ENCODE measurements around the gene LYPD3.
"Not testable (repeated sequence)": the region's sequence is repeated elsewhere in the genome, so short reads cannot be mapped to it uniquely, and the experiment has no call there.

The LYPD3 gene

GRCh38 chr19:43465468-43466120 lies at the start of gene LYPD3:
TSS of gene LYPD3 (minus strand) at chr19:43465608. CDS start at chr19:43465571, 37 bp downstream.
- DNase-seq (ENCODE audit: low spot score): peak; percentile 82

DNA sequence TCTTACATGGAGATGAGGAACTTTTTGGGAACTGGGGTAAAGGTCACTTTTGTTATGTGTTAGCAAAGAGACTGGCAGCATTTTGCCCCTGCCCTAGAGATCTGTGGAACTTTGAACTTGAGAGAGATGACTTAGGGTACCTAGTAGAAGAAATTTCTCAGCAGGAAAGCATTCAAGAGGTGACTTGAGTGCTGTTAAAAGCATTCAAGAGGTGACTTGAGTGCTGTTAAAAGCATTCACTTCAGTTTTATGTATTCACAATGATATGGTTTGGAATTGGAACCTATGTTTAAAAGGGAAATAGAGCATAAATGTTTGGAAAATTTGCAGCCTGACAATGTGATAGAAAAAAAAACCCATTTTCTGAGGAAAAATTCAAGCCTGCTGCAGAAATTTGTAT lies 47.0 kb upstream of the LYPD3 start:
- DNase-seq (ENCODE audit: low spot score): not testable (repeated sequence)

GRCh38 chr19:43511324-43511723 lies 45.9 kb upstream of the LYPD3 start:
- DNase-seq (ENCODE audit: low spot score): no peak

GRCh38 chr19:43510713-43511112 lies 45.3 kb upstream of the LYPD3 start:
- DNase-seq (ENCODE audit: low spot score): no peak

DNA sequence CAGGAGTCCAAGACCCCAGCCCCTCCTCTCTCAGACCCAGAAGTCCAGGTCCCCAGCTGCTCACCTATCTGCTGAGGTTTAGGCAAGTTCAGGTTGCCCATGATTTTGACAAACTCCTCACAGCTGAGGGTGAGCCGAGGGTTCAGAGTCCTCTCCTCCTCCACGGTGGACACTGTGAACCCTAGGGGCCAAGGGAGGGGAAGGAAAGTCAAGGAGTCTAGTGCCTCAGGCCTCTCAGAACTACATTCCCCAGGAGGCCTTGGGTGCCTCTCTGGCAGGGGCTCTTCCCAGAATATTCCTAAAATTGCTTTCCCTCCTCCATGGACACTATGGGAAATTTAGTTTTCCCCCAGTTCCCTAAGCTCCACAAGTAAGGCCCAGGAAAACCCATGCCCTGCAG lies 42.5 kb upstream of the LYPD3 start:
- no peak for DNase-seq (ENCODE audit: low spot score)

DNA sequence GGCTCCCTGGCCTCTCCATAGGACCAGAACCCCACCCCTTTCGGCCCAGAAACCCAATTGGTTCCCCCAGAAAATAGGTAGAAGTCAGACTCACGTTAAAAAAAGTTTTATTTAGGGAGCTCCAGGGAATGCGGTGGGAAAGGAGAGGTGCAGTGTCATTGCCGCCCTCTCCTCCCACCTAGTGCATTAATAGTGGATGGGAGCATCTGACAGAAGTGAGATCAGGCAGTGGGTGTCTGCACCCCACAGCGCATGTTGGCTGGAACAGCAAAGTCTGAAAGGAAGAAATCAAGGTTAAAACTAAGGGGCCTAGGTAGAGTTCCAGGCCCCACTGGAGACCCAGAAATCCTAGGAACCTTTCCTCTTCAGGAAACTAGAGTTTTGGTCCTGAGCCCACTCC lies 41.2 kb upstream of the LYPD3 start:
- no peak for DNase-seq (ENCODE audit: low spot score)

DNA sequence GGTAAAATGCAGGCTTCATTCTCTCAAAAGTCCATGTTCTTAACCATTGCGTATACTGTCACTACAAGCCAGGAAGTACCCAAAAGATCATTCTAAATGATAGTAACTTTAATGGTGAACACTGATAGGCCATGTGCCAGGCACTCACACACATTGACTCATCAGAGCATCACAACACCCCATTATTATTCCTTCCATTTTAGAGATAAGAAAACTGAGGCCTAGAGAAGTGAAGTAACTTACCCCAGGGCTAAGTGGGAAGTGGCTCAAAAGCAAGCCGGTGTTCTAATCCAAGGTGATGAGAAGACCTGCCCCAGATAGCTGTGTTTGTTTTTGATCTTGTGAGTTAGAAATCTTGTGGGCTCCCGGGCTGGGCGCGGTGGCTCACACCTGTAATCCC lies 40.5 kb upstream of the LYPD3 start:
- DNase-seq (ENCODE audit: low spot score): no peak

DNA sequence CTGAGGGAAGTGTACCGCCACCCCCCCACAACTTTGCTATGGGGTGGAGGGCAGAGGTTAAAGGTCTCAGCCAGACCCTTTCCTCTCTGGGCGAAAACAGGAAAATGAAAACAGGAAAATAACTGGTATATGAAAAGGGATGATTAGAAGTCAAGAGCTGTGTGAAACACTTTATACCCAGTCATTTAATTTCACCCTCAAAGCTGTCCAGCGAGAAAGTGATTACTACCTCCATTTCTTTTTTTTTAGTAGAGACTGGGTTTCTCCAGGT lies 39.7 kb upstream of the LYPD3 start:
- DNase-seq (ENCODE audit: low spot score): no peak

- no peak for DNase-seq (ENCODE audit: low spot score)
Observed at GRCh38 chr19:43504426-43505185, 39.2 kb upstream of the LYPD3 start, which contains the start of gene PHLDB3. TSS of gene PHLDB3 (minus strand) at chr19:43504746. CDS start at chr19:43504118, 628 bp downstream.

DNA sequence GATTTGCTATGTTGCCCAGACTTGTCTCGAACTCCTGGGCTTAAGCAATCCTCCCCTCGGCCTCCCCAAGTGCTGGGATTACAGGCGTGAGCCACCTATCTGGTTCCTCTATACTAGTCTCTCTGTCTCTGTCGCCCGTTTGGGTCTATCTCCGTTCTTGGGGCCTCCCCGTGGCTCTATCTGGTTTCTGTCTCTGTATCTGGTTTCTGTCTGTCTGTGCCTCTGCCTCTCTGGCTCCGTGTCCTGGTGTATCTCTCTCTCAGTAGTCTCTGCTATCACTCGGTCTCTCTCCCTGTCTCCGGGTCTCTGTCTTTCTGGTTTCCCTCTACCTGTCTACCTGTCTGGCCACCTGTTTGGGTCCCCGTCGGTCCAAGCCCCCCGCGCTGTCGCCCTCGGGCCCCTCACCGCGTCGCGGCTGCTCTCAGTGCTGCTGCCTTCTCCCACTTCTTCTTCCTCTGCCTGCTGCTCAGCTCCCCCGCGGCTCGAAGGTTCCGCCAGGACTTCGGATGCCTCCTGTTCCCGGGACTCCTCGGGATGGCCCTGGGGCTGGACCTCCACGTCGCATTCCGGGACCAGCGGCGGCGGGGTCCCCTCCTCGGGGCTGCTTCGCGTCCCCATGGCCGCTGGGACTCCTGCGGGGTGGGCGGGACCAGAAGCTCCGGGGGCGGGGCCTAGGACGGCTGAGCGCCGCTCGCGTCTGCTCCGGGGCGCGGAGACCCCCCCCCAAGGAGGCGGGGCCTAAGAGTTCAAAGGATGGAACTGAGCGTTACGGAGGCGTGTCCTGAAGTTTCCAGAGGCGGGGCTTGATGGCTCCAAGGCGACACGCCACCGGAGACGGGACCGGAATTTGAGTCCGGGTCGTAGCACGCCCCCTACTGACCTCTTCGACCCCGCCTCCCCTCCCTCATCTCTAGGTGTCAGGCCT lies 38.4 kb upstream of the LYPD3 start:
- DNase-seq (ENCODE audit: low spot score): no peak

- no peak for DNase-seq (ENCODE audit: low spot score)
Observed at GRCh38 chr19:43502419-43502976, 37.1 kb upstream of the LYPD3 start.

DNA sequence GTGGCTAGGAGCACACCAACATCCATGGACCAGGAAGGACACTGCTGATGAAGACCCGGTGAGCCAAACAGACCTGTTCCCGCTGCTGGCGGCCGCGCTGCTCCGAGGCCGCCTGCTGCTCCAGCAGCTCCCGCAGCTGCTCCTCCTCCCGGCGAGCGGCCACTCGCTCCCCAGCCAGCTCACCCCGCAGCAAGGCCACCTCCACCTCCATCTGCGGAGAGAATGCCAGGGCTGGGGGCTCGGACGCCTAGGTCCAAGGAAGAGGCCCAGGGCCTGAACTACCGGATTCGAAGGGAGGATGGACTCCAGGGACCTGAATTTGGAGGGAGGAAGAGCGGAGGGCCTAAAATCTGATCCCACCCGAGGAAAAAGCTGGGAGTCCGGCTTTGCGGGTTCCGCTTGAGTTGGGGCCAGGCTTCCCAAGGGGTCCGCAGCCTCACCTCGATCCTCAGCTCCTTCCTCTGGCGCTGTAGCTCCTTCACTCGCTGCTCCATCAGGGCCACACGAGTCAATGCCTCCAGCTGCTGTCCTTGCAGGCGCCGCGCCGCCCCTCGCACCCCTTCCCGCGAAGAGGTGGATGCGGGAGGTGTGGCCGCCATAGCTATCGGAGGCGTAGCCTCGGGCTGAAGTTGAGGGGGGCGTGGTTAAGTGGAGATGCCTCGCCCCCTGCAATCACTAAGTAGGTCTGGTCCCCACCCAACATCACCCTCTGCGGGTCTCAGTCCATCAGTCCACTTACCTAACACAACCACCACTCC lies 36.4 kb upstream of the LYPD3 start:
- no peak for DNase-seq (ENCODE audit: low spot score)

DNA sequence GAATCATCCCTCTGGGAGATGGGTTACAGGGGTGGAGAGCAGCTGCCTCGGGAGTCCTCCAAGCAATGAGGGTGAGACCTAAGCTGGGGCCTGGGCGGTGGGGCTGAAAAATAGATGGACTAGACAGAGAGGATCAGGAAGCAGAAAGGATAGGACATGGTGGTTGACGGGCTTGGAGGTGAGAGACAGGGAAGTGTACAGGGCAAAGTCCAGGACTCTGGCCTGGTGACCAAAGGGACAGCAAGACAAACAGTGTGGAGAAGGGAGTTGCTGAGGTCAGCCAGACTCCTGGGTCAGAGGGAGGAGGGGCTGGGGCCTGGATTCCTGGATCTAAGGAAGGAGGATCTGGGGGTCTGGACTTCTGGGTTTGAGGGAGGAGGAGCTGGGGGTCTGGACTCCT lies 33.6 kb upstream of the LYPD3 start:
- DNase-seq (ENCODE audit: low spot score): no peak

DNA sequence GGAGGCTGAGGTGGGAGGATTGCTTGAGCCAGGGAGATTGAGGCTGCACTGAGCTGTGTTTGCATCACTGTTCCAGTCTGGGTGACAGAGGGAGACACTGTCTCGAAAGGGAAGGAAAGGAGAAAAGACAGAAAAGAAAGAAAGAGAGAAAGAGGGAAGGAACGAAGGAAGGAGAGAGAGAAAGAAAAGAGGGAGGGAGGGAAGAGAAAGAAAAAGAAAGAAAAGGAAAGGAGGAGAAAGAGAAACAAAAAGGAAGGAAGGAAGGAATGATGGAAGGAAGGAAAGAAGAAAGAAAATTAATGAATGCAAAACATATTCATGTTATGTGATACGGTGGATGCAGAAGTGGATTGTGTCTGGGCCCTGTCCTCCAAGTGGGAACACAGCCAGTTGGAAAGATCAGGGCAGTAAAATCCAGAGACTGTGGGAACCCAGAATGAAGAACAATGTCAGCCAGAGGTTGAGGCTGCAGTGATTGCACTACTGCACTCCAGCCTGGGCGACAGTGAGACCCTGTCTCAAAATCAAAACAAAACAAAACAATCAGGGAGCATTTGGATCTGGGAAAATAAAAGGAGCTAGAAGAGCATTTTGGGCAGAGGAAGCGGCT lies 32.9 kb upstream of the LYPD3 start:
- DNase-seq (ENCODE audit: low spot score): no peak

- DNase-seq (ENCODE audit: low spot score): no peak
Observed at GRCh38 chr19:43496960-43497359, 31.6 kb upstream of the LYPD3 start.

DNA sequence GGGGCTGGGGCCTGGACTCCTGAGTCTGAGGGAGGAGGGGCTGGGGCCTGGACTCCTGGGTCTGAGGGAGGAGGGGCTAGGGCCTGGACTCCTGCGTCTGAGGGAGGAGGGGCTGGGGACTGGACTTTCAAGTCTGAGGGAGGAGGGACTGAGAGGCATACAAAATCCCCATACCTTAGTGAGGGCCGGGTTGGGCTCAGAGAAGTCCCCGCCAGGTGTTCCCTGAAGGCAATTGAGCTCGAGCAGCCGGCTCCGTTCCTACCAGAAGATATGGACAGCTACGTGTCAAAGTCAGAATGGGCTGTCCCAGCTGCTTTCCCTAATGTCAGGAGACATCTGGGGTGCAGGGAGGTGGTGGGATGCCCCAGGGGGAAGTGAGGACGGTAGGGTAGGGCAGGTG lies 29.7 kb upstream of the LYPD3 start:
- DNase-seq (ENCODE audit: low spot score): no peak

GRCh38 chr19:43490759-43491158 lies 25.4 kb upstream of the LYPD3 start:
- no peak for DNase-seq (ENCODE audit: low spot score)

GRCh38 chr19:43489979-43490599 lies 24.7 kb upstream of the LYPD3 start:
- no peak for DNase-seq (ENCODE audit: low spot score)

- no peak for DNase-seq (ENCODE audit: low spot score)
Observed at GRCh38 chr19:43489310-43489709, 23.9 kb upstream of the LYPD3 start.

- no peak for DNase-seq (ENCODE audit: low spot score)
Observed at GRCh38 chr19:43488179-43488578, 22.8 kb upstream of the LYPD3 start.

GRCh38 chr19:43486412-43486811 lies 21.0 kb upstream of the LYPD3 start:
- DNase-seq (ENCODE audit: low spot score): no peak

All from LoVo (cell line).